GM21360 (cell line): ENCODE measurements around the gene HSDL1.

ENCODE experiments used
- ATAC-seq: cut with Tn5 transposase; IDR thresholded peaks from one replicate; pipeline ENCODE4 v1.9.1; 2021; ENCODE audit warnings: mild to moderate bottlenecking, moderate library complexity; ENCODE audit not compliant: unreplicated experiment

HSDL1 gene

GRCh38 chr16:84176192-84177053 is 31.4 kb upstream of the HSDL1 start:
- ATAC-seq: no peak

GRCh38 chr16:84175350-84176081 is 30.5 kb upstream of the HSDL1 start:
- ATAC-seq: peak; percentile 84

- ATAC-seq: no peak
Observed at GRCh38 chr16:84174396-84174795, 29.4 kb upstream of the HSDL1 start.

DNA sequence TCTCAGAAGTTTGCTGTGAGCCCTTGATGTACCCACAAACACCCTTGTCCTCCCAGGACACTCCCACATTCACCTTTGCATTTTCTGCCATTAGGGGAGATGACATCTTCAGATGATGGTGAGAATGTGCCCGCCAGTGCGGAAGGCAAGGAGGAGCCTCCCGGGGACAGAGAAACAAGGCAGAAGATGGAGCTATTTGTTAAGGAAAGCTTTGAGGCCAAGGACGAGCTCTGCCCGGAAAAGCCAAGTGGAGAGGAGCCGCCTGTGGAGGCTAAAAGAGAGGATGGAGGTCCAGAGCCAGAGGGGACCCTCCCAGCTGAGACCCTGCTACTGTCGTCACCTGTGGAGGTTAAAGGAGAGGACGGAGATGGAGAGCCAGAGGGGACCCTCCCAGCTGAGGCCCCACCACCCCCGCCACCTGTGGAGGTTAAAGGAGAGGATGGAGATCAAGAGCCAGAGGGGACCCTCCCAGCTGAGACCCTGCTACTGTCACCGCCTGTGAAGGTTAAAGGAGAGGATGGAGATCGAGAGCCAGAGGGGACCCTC is 24.9 kb upstream of the HSDL1 start:
- ATAC-seq: no peak

DNA sequence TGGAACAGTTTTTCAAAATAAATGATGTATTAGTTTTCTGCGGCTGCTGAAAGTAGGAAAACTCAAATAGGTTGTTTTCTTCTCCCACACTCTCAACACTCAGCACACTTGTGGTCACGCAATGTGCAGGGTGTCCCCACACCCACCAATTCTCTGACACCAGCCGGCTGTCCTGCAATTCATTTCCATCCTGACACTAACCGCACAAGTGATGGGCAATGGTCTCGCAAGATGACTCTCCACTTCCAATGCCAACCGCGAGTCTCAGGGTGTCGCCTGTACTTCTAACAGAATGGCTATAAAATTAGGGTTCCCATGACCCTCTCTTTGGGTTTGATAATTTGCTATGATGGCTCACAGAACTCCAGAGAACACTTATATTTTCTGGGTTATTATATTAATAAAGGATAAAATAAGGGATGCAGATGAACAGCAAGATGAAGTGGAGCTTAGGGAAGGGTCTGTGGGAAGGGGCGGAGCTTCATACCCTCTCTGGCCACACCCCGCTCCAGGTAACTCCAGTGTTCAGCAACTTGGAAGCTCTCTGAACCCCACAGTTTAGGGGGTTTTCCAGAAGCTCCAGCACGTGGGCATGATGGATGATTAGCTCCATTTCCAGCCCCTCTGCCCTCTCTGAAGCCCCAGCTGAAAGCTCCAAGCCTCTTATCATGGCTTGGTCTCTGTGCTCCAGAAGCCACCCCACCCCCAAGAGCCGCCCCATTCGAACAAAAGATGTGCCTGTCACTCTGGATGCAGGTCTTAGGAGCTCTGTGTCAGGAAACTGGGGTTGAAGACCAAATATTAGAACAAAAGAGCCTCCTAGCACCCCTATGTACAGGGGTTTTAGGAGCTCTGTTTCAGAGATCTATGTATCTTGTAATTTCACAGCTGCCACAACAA is 22.1 kb upstream of the HSDL1 start:
- no peak for ATAC-seq

DNA sequence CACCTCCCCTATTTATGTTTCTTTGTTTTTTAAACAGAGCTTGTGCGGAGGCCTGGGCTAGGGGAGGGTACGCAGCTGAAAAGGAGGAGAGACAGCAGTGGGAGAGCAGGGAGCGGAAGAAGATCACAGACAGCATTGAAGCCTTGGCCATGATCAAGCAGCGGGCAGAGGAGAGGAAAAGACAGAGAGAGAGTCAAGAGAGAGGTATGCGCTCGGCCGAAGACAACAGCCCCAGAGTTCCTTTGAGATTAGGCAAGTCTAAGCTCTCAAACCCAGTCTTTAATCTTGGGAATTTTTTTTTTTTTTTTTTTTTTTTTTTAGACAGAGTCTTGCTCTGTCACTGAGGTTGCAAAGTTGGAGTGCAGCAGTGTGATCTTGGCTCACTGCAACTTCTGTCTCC is 20.8 kb upstream of the HSDL1 start:
- no peak for ATAC-seq

DNA sequence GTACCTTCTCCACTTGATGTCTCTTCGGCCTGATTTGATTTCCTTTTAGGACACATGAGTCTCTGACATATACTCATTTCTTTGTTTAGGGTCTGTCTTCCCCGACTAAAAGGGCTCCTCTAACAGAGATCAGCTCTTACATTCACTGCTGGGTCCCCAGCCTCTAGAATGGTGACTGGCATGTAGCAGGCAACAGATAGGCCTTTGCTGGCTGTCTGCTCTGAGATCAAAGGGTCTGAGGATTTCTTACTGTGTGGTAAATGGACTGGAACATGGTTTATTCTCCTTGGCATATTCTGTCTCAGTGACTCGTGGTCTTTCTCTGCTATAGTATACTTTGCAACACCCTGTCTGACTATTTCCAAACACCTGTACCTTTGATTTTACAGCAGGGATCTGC is 16.8 kb upstream of the HSDL1 start:
- no peak for ATAC-seq

- no peak for ATAC-seq
Observed at GRCh38 chr16:84161037-84161436, 16.1 kb upstream of the HSDL1 start.

DNA sequence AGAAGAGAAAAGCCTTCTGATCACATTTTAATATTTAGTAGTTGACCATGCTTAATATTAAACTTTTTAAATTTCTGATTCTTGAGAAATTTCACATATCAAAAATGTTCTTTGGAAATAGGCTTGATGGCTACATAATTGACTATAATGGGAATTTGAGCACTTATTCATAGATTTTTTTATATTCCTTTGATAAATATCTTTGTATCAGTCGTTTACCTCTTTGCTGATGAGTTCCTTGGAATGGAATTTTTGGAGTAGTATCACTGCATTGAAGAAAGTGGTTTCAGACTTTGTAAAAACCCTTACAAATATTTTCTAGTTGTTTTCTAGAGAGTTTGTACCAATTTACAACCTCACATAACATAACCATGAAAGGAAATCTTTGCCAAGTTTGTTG is 14.8 kb upstream of the HSDL1 start:
- ATAC-seq: no peak

DNA sequence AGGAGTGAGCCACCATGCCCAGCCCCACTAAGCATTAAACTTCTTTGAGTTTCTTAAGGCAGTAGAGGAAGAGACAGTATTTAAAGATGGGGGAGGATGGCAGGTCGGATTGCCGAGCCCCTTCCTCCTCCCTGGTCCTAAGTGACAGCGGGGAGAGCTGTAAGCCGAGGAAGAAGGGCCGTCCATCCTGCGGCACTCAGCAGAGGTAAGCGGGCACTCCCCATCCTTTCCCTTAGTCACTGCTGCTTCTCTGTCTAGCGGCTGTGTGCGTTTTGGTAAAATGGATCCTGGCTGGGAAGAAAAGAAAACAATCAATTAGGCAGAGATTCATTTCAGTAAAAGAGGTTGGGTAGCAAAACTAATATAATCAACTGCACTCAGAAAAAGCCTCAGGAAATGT is 14.0 kb upstream of the HSDL1 start:
- no peak for ATAC-seq

- no peak for ATAC-seq
Observed at GRCh38 chr16:84156342-84156784, 11.4 kb upstream of the HSDL1 start.

GRCh38 chr16:84155771-84156170 is 10.8 kb upstream of the HSDL1 start:
- ATAC-seq: no peak

DNA sequence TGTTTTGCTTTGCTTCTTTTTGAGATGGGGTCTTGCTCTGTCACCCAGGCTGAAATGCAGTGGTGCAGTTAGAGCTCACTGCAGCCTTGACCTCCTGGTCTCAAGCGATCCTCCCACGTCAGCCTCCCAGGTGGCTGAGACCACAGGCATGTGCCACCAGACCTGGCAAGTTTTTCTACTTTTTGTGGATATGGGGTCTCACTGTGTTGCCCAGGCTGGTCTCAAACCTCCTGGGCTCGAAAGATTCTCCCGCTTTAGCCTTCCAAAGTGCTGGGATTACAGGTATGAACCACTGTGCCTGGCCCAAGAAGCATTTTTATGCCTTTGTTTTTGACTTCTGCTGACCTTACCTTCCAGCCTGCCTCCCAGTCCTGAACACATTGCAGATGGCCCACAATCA is 10.2 kb upstream of the HSDL1 start:
- no peak for ATAC-seq

GRCh38 chr16:84153660-84154214 is 8.8 kb upstream of the HSDL1 start:
- ATAC-seq: no peak

- ATAC-seq: no peak
Observed at GRCh38 chr16:84150926-84151325, 5.9 kb upstream of the HSDL1 start.

GRCh38 chr16:84144209-84144858 is 643 bp downstream of the HSDL1 start:
- no peak for ATAC-seq

GRCh38 chr16:84143784-84144199 is 1.2 kb downstream of the HSDL1 start:
- no peak for ATAC-seq

GRCh38 chr16:84143081-84143480 is 1.9 kb downstream of the HSDL1 start:
- ATAC-seq: no peak

GRCh38 chr16:84141143-84141670 is 3.8 kb downstream of the HSDL1 start:
- no peak for ATAC-seq
